Neural progenitor cell (in vitro differentiated cells): Measurements from ENCODE around the gene ATAD3B.

Source experiments
- EZH2phosphoT487 ChIP-seq: fragments of 200-600 bp; sonication (generic); IDR thresholded peaks from 2 replicates; pipeline ENCODE4 v1.6.1; 2017; ENCODE audit warnings: antibody characterized with exemption
- TF ChIP-seq, protein P1 (sequence below): fragments of 200-600 bp; sonication (generic); IDR thresholded peaks from 2 replicates; pipeline ENCODE4 v1.5.1; 2017; ENCODE audit warnings: antibody characterized with exemption, mild to moderate bottlenecking

- TF ChIP-seq, protein P1, sequence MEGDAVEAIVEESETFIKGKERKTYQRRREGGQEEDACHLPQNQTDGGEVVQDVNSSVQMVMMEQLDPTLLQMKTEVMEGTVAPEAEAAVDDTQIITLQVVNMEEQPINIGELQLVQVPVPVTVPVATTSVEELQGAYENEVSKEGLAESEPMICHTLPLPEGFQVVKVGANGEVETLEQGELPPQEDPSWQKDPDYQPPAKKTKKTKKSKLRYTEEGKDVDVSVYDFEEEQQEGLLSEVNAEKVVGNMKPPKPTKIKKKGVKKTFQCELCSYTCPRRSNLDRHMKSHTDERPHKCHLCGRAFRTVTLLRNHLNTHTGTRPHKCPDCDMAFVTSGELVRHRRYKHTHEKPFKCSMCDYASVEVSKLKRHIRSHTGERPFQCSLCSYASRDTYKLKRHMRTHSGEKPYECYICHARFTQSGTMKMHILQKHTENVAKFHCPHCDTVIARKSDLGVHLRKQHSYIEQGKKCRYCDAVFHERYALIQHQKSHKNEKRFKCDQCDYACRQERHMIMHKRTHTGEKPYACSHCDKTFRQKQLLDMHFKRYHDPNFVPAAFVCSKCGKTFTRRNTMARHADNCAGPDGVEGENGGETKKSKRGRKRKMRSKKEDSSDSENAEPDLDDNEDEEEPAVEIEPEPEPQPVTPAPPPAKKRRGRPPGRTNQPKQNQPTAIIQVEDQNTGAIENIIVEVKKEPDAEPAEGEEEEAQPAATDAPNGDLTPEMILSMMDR, result no peak
- no peak for TF ChIP-seq EZH2phosphoT487
Measured at GRCh38 chr1:1536938-1537546, 65.5 kb downstream of the ATAD3B start.
